22Rv1 (cell line): ENCODE data around the gene CLEC16A.

ENCODE experiments used
- ZFX ChIP-seq: fragments of 450-650 bp; IDR thresholded peaks from 2 replicates; pipeline ENCODE4 v1.6.1; 2017; ENCODE audit warnings: antibody characterized with exemption, borderline replicate concordance
- TF ChIP-seq, protein P1 (sequence below): fragments of 450-650 bp; IDR thresholded peaks from 2 replicates; pipeline ENCODE4 v1.5.1; 2017; ENCODE audit warnings: mild to moderate bottlenecking

DNA sequence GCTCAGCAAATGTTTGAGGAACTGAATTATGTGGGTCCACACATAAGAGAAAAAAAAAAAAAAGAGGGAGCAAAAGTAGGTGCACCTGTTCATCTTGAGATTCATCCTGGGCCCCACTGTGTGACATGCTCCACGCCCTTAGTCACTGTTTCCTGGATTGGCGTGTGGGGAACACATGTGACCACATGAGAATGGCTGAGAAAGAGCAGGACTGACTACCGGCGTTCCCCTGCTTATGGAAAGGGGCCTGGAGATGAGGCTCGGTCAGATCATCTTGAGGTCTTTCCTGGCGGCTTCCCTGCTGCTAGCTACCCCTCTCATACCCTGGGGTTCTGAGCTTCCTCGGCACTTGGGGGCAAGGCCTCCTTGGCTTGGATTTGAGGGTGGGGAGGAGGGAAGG is 6.0 kb upstream of the CLEC16A start:
- TF ChIP-seq, protein P1, sequence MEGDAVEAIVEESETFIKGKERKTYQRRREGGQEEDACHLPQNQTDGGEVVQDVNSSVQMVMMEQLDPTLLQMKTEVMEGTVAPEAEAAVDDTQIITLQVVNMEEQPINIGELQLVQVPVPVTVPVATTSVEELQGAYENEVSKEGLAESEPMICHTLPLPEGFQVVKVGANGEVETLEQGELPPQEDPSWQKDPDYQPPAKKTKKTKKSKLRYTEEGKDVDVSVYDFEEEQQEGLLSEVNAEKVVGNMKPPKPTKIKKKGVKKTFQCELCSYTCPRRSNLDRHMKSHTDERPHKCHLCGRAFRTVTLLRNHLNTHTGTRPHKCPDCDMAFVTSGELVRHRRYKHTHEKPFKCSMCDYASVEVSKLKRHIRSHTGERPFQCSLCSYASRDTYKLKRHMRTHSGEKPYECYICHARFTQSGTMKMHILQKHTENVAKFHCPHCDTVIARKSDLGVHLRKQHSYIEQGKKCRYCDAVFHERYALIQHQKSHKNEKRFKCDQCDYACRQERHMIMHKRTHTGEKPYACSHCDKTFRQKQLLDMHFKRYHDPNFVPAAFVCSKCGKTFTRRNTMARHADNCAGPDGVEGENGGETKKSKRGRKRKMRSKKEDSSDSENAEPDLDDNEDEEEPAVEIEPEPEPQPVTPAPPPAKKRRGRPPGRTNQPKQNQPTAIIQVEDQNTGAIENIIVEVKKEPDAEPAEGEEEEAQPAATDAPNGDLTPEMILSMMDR, result no peak
- no peak for TF ChIP-seq ZFX
